Neural cell (in vitro differentiated cells): ENCODE measurements around the gene IL1A.

ENCODE experiments used
- EP300 ChIP-seq: fragments of 450-650 bp; conservative IDR thresholded peaks from 2 replicates; pipeline ENCODE4 v1.6.1; 2014; ENCODE audit warnings: antibody characterized with exemption, mild to moderate bottlenecking, moderate library complexity; ENCODE audit not compliant: poor library complexity, severe bottlenecking
- EZH2 ChIP-seq: fragments of 200-600, 300-800 bp; shearing (Covaris generic), sonication (generic); IDR thresholded peaks from 2 replicates; pipeline ENCODE4 v1.6.1; 2014; ENCODE audit warnings: antibody characterized with exemption, low read length, borderline replicate concordance, mild to moderate bottlenecking; ENCODE audit not compliant: insufficient read depth, poor library complexity, severe bottlenecking
- POLR2AphosphoS5 ChIP-seq: IDR thresholded peaks from 2 replicates; pipeline ENCODE4 v1.6.1; 2012
- TAF1 ChIP-seq: IDR thresholded peaks from 2 replicates; pipeline ENCODE4 v1.6.1; 2012; ENCODE audit warnings: low read depth
- TF ChIP-seq, protein P1 (sequence below): fragments of 450-650 bp; IDR thresholded peaks from 2 replicates; pipeline ENCODE4 v1.5.1; 2014; ENCODE audit warnings: antibody characterized with exemption, mild to moderate bottlenecking, moderate library complexity; ENCODE audit not compliant: poor library complexity, severe bottlenecking
- TF ChIP-seq, protein P2 (sequence below): IDR thresholded peaks from 2 replicates; pipeline ENCODE4 v1.6.1; 2012; ENCODE audit warnings: borderline replicate concordance

DNA sequence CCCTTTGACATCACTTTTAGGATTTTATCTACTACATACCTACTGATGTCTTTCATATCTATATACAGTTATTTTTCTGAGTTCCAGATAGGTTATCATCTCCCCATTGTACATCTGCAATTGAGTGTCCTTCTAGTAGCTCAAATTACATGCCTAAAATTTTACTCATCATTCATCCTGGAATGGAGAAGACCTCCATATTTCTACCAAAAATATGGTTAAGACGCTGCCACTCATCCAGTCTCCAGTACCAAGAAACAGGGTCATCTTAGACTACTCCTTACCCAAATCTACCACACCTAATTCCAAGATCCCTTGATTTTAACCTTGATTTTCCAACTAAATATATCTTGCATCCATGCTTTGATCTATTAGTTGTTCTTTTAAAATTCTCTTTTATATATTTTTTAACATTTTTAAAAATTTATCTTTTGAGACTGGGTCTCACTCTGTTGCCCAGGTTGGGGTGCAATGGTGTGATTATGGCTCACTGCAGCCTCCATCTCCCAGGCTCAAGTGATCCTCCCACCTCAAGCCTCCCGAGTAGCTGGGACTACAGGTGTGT is 11.3 kb downstream of the IL1A start:
- TF ChIP-seq, protein P1, sequence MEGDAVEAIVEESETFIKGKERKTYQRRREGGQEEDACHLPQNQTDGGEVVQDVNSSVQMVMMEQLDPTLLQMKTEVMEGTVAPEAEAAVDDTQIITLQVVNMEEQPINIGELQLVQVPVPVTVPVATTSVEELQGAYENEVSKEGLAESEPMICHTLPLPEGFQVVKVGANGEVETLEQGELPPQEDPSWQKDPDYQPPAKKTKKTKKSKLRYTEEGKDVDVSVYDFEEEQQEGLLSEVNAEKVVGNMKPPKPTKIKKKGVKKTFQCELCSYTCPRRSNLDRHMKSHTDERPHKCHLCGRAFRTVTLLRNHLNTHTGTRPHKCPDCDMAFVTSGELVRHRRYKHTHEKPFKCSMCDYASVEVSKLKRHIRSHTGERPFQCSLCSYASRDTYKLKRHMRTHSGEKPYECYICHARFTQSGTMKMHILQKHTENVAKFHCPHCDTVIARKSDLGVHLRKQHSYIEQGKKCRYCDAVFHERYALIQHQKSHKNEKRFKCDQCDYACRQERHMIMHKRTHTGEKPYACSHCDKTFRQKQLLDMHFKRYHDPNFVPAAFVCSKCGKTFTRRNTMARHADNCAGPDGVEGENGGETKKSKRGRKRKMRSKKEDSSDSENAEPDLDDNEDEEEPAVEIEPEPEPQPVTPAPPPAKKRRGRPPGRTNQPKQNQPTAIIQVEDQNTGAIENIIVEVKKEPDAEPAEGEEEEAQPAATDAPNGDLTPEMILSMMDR = no peak
- no peak for TF ChIP-seq EP300
- TF ChIP-seq TAF1 = no peak
- TF ChIP-seq POLR2AphosphoS5 = no peak
- TF ChIP-seq EZH2 = no peak
- TF ChIP-seq, protein P2, sequence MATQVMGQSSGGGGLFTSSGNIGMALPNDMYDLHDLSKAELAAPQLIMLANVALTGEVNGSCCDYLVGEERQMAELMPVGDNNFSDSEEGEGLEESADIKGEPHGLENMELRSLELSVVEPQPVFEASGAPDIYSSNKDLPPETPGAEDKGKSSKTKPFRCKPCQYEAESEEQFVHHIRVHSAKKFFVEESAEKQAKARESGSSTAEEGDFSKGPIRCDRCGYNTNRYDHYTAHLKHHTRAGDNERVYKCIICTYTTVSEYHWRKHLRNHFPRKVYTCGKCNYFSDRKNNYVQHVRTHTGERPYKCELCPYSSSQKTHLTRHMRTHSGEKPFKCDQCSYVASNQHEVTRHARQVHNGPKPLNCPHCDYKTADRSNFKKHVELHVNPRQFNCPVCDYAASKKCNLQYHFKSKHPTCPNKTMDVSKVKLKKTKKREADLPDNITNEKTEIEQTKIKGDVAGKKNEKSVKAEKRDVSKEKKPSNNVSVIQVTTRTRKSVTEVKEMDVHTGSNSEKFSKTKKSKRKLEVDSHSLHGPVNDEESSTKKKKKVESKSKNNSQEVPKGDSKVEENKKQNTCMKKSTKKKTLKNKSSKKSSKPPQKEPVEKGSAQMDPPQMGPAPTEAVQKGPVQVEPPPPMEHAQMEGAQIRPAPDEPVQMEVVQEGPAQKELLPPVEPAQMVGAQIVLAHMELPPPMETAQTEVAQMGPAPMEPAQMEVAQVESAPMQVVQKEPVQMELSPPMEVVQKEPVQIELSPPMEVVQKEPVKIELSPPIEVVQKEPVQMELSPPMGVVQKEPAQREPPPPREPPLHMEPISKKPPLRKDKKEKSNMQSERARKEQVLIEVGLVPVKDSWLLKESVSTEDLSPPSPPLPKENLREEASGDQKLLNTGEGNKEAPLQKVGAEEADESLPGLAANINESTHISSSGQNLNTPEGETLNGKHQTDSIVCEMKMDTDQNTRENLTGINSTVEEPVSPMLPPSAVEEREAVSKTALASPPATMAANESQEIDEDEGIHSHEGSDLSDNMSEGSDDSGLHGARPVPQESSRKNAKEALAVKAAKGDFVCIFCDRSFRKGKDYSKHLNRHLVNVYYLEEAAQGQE = no peak
